Measurements from ENCODE around the gene MEGF10. TPM values are rescaled to one million over a fixed set of nuclear protein-coding genes. Genes with fewer than 3 reads are reported as not detected.
"Not testable (repeated sequence)": the region's sequence is repeated elsewhere in the genome, so short reads cannot be mapped to it uniquely, and the experiment has no call there.

Gene MEGF10
- total RNA-seq, 2 experiments from 2014 or later = not detected

DNA sequence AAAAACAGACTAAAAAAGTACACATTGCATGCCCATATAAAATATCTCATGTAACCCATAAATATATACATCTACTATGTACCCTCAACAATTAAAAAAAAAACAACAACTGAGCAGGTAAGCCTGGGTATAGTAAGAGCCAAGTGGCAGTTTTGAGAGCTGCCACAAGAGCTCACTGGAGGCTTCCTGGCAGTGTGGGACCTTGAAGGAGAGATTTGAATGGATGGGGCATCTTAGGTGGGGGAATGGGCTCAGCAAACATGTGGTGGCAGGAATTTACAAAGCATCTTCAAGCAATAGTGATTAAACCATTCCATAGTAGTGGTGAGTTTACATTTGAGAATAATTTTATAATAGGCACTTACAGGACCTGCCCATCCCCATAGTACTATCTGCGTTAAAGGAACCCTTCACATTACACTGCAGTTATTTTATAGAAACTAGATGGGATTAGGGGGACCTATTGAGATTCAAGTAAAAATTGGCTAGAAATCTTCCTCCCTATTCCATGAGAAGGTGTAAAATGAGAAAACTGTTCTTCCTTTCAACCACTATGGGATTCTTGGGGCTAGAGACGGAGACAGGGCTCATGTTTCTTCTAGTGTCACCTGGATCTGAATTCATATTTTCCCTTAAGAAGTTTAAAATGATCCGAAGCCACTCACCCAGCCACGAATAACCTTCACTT is 6.9 kb downstream of the MEGF10 start:
- CTCF ChIA-PET = no interaction called here

GRCh38 chr5:127298036-127298429 is 7.4 kb downstream of the MEGF10 start:
- POLR2A ChIA-PET = no interaction called here
- CTCF ChIA-PET = no interaction called here

More for the DNA sequence above, 6.9 kb downstream of the MEGF10 start:
- POLR2A ChIA-PET = no interaction called here

DNA sequence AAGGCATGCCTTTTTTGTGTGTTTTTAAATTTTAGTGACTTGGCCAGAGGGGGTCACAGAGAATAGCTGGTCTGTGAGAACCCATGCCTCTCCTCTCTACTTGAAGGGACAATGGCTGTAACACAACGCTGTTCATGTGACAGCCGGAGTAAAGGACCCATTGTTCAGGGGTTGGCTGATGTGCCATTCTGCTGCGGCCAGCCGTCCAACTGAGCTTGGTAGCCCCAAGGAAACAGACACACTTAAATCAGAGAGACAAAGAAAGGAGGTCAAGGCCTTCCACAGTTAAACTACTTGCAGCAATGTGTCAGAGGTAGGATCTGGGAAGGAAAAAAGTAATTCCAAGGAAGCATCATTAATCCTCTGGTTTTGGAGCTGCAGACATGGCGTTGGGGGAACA is 8.1 kb downstream of the MEGF10 start:
- ChIA-PET POLR2A (no interaction called here), CTCF (no interaction called here)

- ChIA-PET CTCF (interaction anchor here (1.4 kb wide), 1 partner anchor 15 kb away, joined by 4 read pairs; no protein-coding TSS in a partner anchor), POLR2A (no interaction called here)
Observed at GRCh38 chr5:127299678-127300077, 9.1 kb downstream of the MEGF10 start.

GRCh38 chr5:127302509-127302908 is 11.9 kb downstream of the MEGF10 start:
- CTCF ChIA-PET = no interaction called here

GRCh38 chr5:127303404-127303803 is 12.8 kb downstream of the MEGF10 start:
- ChIA-PET CTCF (no interaction called here), POLR2A (no interaction called here)

More at GRCh38 chr5:127302509-127302908, 11.9 kb downstream of the MEGF10 start:
- POLR2A ChIA-PET = no interaction called here

DNA sequence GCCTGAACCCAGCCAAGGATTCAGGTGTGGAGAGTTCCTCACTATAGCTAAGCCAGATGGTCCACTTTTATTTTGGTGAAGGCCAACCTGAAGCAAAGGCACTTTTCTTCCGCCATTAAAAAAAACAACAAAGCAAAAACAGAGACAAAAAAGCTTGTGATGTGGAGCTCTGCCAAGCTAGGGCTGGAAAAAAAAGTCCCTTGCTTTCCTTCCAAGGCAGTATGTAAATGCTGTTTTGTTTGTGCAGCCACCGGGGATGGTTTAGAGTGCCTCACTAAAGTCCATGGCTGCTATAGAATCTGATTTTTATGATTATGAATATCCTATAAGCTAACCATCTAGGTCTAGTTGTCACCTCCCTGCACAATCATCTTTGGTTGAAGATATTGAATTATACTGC is 14.9 kb downstream of the MEGF10 start:
- POLR2A ChIA-PET = no interaction called here
- CTCF ChIA-PET = interaction anchor here (1.3 kb wide), 1 partner anchor 11 kb away, joined by 3 read pairs; no protein-coding TSS in a partner anchor

DNA sequence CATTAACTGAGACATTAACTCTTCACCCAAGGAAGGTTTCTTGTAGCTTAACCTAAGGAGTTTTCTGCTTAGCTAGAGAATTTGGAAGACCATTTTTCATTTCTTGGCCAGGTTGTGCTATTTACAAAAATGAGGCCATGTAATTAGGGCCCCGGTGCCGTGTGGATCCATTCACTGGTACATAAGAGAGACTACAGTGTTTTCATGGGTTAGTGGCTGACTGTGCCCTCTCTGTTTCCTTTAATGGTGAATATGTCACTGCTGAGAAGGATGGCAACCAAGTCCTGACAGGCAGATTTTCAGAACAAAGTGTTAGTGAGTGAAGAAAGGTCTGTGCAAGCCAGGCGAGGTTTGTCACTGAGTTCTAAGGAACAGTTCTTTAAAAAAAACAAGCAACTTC is 15.4 kb downstream of the MEGF10 start:
- CTCF ChIA-PET = interaction anchor here (1.3 kb wide), 1 partner anchor 11 kb away, joined by 3 read pairs; no protein-coding TSS in a partner anchor
- POLR2A ChIA-PET = no interaction called here

DNA sequence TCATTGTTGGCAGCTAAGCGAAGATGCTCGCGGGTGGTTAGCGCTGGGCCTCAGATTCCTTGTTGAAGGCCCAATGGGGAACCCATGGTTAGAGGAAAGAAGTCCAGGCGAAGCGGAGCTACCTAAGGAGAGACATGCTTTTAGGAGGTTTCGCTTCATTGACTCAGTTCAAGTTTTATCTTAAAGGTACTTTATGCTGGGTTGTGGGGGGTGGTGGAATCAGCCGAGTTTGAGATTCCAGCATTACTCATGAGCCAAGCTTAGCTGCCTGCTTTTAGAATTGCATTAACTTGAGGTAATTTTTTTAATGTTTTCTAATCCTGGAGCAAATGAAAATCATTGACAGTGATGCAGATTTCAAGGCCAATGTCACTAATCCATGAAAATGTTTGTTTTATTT is 16.1 kb downstream of the MEGF10 start:
- POLR2A ChIA-PET = no interaction called here
- CTCF ChIA-PET = no interaction called here

GRCh38 chr5:127307868-127308267 is 17.3 kb downstream of the MEGF10 start:
- ChIA-PET POLR2A (no interaction called here), CTCF (no interaction called here)

- POLR2A ChIA-PET, CTCF ChIA-PET: not testable (repeated sequence)
Observed at GRCh38 chr5:127308325-127308724, 17.7 kb downstream of the MEGF10 start.

DNA sequence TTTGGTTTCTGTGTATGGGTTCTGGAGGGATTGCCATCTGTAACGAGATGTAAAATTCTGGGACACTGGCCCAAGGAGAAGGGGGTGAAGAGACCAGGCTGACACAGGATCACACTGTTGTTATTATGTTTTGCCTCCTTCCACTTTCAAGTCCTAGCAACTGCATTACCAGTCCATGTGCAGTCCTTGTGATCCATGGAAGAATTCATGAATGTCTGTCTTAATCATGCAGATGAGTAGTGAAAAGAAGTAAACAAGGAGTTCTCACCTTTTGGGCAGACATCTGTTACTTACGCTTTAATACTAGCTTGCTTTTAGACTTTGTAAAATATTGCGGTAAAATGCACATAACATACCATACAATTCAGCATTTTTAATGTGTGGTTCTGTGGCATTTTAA is 18.3 kb downstream of the MEGF10 start:
- POLR2A ChIA-PET = no interaction called here
- CTCF ChIA-PET = no interaction called here

GRCh38 chr5:127311349-127311748 is 20.8 kb downstream of the MEGF10 start:
- ChIA-PET POLR2A (no interaction called here), CTCF (no interaction called here)

- ChIA-PET POLR2A (no interaction called here), CTCF (no interaction called here)
Observed at GRCh38 chr5:127311781-127312525, 21.4 kb downstream of the MEGF10 start.

DNA sequence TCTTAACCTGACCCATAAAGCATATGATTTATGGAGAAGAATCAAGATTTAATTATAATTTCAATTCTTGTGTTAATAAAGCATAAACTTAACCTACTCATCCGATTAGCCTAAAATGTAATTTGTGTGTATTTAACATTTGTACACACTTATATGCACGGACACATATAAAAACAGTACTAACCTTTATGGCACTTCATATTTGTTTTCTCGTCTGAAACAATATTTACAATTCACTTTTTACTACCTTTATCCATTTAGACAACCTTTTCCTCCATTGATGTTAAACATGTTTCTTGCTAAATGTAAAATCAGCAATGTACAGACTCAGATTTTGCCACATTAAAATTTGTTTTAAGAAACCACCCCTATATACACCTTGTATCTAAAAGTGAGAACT is 22.8 kb downstream of the MEGF10 start:
- ChIA-PET CTCF (interaction anchor here (0.7 to 1.9 kb wide), 3 partner anchors 12 to 79 kb away, joined by 3 to 5 read pairs (median 4); no protein-coding TSS in a partner anchor), POLR2A (no interaction called here)

GRCh38 chr5:127313847-127314473 is 23.4 kb downstream of the MEGF10 start:
- CTCF ChIA-PET = interaction anchor here (0.7 to 1.9 kb wide), 3 partner anchors 11 to 80 kb away, joined by 3 to 5 read pairs (median 4); no protein-coding TSS in a partner anchor
- POLR2A ChIA-PET = no interaction called here

DNA sequence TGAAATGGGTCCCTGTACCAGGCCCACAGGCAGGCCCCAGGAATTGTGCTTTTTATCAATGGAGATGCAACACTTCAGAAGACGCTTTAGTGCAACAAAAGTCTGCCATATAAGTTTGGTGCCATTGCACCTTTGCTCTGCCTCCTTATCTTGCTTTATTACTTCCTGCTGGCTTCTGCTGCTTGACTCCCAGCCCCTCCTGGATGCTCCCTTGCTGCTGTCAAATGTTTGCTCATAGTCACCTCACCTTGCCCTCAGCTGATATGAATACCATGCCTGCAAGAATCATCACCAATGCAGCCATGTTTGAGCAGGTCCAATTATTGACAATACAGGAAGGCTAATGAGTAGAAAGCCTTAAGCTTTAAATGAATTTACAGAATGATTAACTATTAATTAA is 25.4 kb downstream of the MEGF10 start:
- ChIA-PET CTCF (interaction anchor here (1.2 to 1.6 kb wide), 2 partner anchors 14 to 661 kb away, joined by 3 to 4 read pairs; no protein-coding TSS in a partner anchor), POLR2A (no interaction called here)

GRCh38 chr5:127317385-127317784 is 26.8 kb downstream of the MEGF10 start:
- POLR2A ChIA-PET = not testable (repeated sequence)
- CTCF ChIA-PET = interaction anchor here (0.7 to 1.6 kb wide), 2 partner anchors 12 kb away, joined by 3 to 4 read pairs; no protein-coding TSS in a partner anchor

DNA sequence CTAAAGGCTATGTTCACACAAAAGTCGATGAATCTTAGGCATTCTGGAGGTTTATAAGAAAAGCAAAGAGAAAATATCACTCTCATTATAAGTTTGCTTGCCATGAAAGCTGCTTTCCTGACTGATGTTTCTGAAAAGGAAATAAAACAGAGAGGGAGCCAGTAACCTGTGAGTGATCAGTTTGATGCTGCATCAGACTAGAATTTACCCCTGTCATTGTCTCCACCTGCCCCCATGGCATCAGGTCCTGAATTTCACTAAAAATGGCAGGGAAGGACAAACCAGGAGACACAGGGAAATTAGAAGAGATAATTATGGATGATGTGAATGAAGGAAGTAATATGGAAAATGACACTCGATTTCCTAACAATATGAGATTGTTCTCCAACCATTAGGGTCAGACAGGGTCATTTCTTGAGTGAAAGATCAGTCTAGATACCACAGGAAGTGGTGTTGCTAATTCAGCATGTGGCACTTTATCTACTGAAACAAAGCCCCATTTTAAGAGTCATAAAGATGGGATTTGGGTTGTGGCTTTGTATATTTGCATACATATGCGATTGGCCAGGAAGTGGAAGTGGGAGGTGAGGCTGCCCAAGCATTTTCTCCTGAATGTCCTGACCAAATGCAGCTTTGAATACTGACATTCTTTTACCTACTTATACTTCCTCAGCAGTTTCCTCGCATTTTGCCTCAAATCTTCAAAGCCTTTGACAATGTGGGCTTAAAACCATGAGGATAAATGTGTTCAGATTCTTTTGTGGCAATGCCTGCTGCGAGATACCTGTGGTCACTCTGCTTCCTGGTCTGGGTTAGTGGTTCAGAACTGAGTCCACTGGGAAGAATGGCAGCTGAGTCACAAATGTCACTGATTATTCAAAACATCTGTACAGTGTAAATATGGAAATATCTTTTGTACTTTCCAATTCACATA is 29.7 kb downstream of the MEGF10 start:
- ChIA-PET CTCF (no interaction called here), POLR2A (no interaction called here)

GRCh38 chr5:127321465-127321864 is 30.9 kb downstream of the MEGF10 start:
- CTCF ChIA-PET = no interaction called here
- POLR2A ChIA-PET = no interaction called here
